GM12878 (cell line): ENCODE measurements around the gene ATF7. TPM values are rescaled to one million over a fixed set of nuclear protein-coding genes. Genes with fewer than 3 reads are reported as not detected.

ENCODE experiments used
- ATAC-seq: fragments of 200-7000 bp; cut with Tn5 transposase; 3 replicates; pipeline ENCODE4 v1.9.1; 2020; ENCODE audit warnings: mild to moderate bottlenecking, moderate library complexity
- BruUV-seq: library from RNA; stranded (reverse); fragments of 400-500 nt; replicated peaks from 2 replicates; lab custom pipeline; 2021; lab: Mats Ljungman, UMichigan
- CTCF ChIA-PET: fragments of 300-600 bp; sonication (Branson Sonifier 250); formaldehyde crosslinking; extraction: SDS; loops from one replicate; lab custom pipeline; 2021; ENCODE audit warnings: inconsistent platforms; lab: Yijun Ruan, JAX
- POLR2A ChIA-PET: fragments of 350-600 bp; formaldehyde crosslinking; extraction: SDS; loops from one replicate; lab custom pipeline; 2021; ENCODE audit warnings: inconsistent platforms; lab: Charles Lee
- RAD21 ChIA-PET: fragments of 300-600 bp; sonication (Branson Sonifier 250); formaldehyde crosslinking; loops from one replicate; lab custom pipeline; 2023; ENCODE audit warnings: antibody characterized with exemption; ENCODE audit not compliant: unreplicated experiment; lab: Charles Lee
- SMC1A ChIA-PET: fragments of 300-600 bp; sonication (Branson Sonifier 250); formaldehyde crosslinking; loops from one replicate; lab custom pipeline; 2023; ENCODE audit not compliant: unreplicated experiment, uncharacterized antibody; lab: Charles Lee
- DNase-seq: peaks from one replicate; pipeline ENCODE4 v3.0.0-alpha.2; 2011; ENCODE audit warnings: low read depth, low spot score
- FAIRE-seq: peaks from 3 replicates; lab custom pipeline; 2011; peaks lifted over from hg19 to GRCh38; lab: Jason Lieb, UNC
- H2AFZ ChIP-seq: 2 replicates; pipeline ENCODE4 v1.6.0; 2011; ENCODE audit warnings: low read depth, low read length, control low read depth; ENCODE audit not compliant: control insufficient read depth
- H3K27ac ChIP-seq: 2 replicates; pipeline ENCODE4 v1.5.1; 2011; ENCODE audit warnings: control low read depth; ENCODE audit not compliant: control insufficient read depth, insufficient read depth
- H3K27me3 ChIP-seq, 2 experiments: replicated peaks in 1 of 2; 2 replicates each; pipeline versions ENCODE4 v1.6.0 to v1.6.1; 2011; ENCODE audit warnings: low read length in 1 of 2; ENCODE audit not compliant: control insufficient read depth in 2 of 2, insufficient read depth in 2 of 2
- H3K36me3 ChIP-seq, 2 experiments: 2 replicates each; pipeline ENCODE4 v1.5.1; 2011; ENCODE audit warnings: low read length in 1 of 2; ENCODE audit not compliant: control insufficient read depth in 2 of 2, insufficient read depth in 2 of 2
- H3K4me1 ChIP-seq: 2 replicates; pipeline ENCODE4 v1.6.1; 2011; ENCODE audit warnings: mild to moderate bottlenecking, low read length, moderate library complexity, mixed read lengths; ENCODE audit not compliant: control insufficient read depth, insufficient read depth
- H3K4me2 ChIP-seq: 2 replicates; pipeline ENCODE4 v1.6.0; 2011; ENCODE audit warnings: control low read depth; ENCODE audit not compliant: control insufficient read depth, insufficient read depth
- H3K4me3 ChIP-seq: fragments of 200-600 bp; sonication (generic); 2 replicates; pipeline ENCODE4 v1.5.1; 2016
- H3K79me2 ChIP-seq: 2 replicates; pipeline ENCODE4 v1.6.0; 2011; ENCODE audit warnings: low read length; ENCODE audit not compliant: control insufficient read depth, insufficient read depth
- H3K9ac ChIP-seq: 2 replicates; pipeline ENCODE4 v1.8.0; 2011; ENCODE audit warnings: low read length, control low read depth, mixed read lengths; ENCODE audit not compliant: control insufficient read depth, insufficient read depth
- H3K9me3 ChIP-seq: replicated peaks from 3 replicates; pipeline ENCODE4 v1.5.1; 2011; ENCODE audit warnings: mild to moderate bottlenecking, low read length; ENCODE audit not compliant: control insufficient read depth, insufficient read depth
- H4K20me1 ChIP-seq: 2 replicates; pipeline ENCODE4 v1.6.0; 2011; ENCODE audit not compliant: control insufficient read depth, insufficient read depth
- BRCA1 ChIP-seq: IDR thresholded peaks from 2 replicates; pipeline ENCODE4 v1.6.1; 2011; ENCODE audit warnings: low read depth, low read length, improper control_type of control experiment
- FOS ChIP-seq: IDR thresholded peaks from 3 replicates; pipeline ENCODE4 v1.6.1; 2011; ENCODE audit warnings: borderline replicate concordance; ENCODE audit not compliant: insufficient read length; ENCODE audit errors: extremely low read depth
- GATAD2B ChIP-seq: fragments of 450-650 bp; conservative IDR thresholded peaks from 2 replicates; pipeline ENCODE4 v1.6.1; 2017; ENCODE audit warnings: low read depth, mild to moderate bottlenecking, moderate library complexity
- HCFC1 ChIP-seq: fragments of 150-350 bp; IDR thresholded peaks from 2 replicates; pipeline ENCODE4 v1.6.1; 2014; ENCODE audit warnings: low read length
- NR2C1 ChIP-seq: fragments of 450-650 bp; IDR thresholded peaks from 2 replicates; pipeline ENCODE4 v1.6.1; 2017; ENCODE audit warnings: antibody characterized with exemption, mild to moderate bottlenecking, moderate library complexity
- STAT3 ChIP-seq: IDR thresholded peaks from 2 replicates; pipeline ENCODE4 v1.6.1; 2011; ENCODE audit warnings: low read depth, low read length, improper control_type of control experiment
- ZNF384 ChIP-seq: IDR thresholded peaks from 2 replicates; pipeline ENCODE4 v1.6.1; 2012; ENCODE audit warnings: low read depth, mild to moderate bottlenecking, low read length, improper control_type of control experiment, borderline replicate concordance
- WGBS: methylation state at CpG from one replicate; pipeline ENCODE4 v1.1.6; 2016; ENCODE audit warnings: low lambda C conversion rate; ENCODE audit not compliant: insufficient replicate concordance, insufficient coverage; ENCODE audit errors: missing lambda C conversion rate; 5-methylcytosine and 5-hydroxymethylcytosine counted together
- in situ Hi-C: fragments of 300-500 bp; cut with MboI; formaldehyde crosslinking; loops from 9 replicates; pipeline ENCODE4 v1.14.3; 2018; ENCODE audit warnings: mixed read lengths
- intact Hi-C: fragments of 100-400 bp; cut with micrococcal nuclease; formaldehyde crosslinking; loops from one replicate; pipeline ENCODE4 v1.14.2; 2022; ENCODE audit not compliant: unreplicated experiment
- polyA plus RNA-seq, 11 experiments: library from polyadenylated mRNA; depleted of rRNA in 4 of 11; unstranded in 6 of 11; stranded (reverse) in 5 of 11; fragments of >200 nt; fragmentation: Nextera tagmentation in 4 of 11; fragmentation: Illumina TruSeq in 1 of 11; extraction: Ambion mirVana in 4 of 11; extraction: Trizol in 1 of 11; gene quantifications; 1 replicate in 1 of 11; 2 replicates in 10 of 11; pipeline versions ENCODE4 v1.2.1 to v1.2.3, GENCODE V29; 2011 to 2016; ENCODE audit warnings: inconsistent platforms in 2 of 11, missing spikeins in 2 of 11, low read depth in 1 of 11
- total RNA-seq, 4 experiments: library from RNA; depleted of rRNA in 3 of 4; stranded (reverse); fragments of >200 nt in 3 of 4; fragmentation: Illumina TruSeq in 1 of 4; extraction: Trizol in 1 of 4; gene quantifications; 2 replicates each; pipeline versions ENCODE4 v1.2.1 to v1.2.3, GENCODE V29; 2013 to 2021
- TF ChIP-seq, protein P1 (sequence below): IDR thresholded peaks from 2 replicates; pipeline ENCODE4 v1.6.1; 2012; ENCODE audit warnings: mild to moderate bottlenecking, low read depth, low read length
- TF ChIP-seq, protein P2 (sequence below): IDR thresholded peaks from 2 replicates; pipeline ENCODE4 v1.6.1; 2011; ENCODE audit warnings: low read depth, mild to moderate bottlenecking, low read length, moderate library complexity, borderline replicate concordance; ENCODE audit errors: extremely low read depth

Gene ATF7
- total and polyA plus RNA-seq, 10 of the 15 experiments (the other 5 are each of a cell fraction or from before 2014, with no cell fraction given), result 9.1 to 30.7 (median 21.8) TPM

DNA sequence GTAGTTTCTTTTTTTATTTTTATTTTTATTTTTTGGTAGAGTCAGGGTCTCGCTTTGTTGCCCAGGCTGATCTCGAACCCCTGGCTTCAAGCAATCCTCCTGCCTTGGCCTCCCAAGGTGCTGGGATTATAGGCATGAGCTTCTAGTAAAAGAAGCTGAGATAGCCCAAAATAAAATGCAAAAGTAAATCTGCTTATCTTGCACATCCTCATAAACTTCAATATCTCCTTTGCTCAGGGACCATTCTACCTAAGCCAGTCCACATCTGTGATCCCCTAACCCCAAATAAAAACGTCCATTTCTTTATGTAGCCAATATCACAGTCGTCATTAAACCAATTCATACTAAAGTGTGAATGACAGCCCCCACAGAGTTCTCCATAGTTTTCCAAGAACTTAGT is 36.3 kb downstream of the ATF7 start:
- no peak overlapping the region for H3K9ac ChIP-seq
- intact Hi-C loops (no loop called here), in situ Hi-C loops (no loop called here)
- H3K79me2 ChIP-seq, result peaks cover 5% of the 10 kb centered on the region
- H2AFZ ChIP-seq, result no peak overlapping the region
- H3K4me2 ChIP-seq, result no peak overlapping the region
- H3K9me3 ChIP-seq, result no peaks in the 10 kb centered on the region
- FAIRE-seq (no peak), DNase-seq (no peak), ATAC-seq (no peak)
- ChIA-PET RAD21 (interaction anchor here (1.6 kb wide), 1 partner anchor 39 kb away, joined by 7 read pairs; no protein-coding TSS in a partner anchor), SMC1A (interaction anchor here (1.2 to 2.8 kb wide), 4 partner anchors 12 to 34 kb away, joined by 4 to 7 read pairs (median 6); no protein-coding TSS in a partner anchor), POLR2A (interaction anchor here (1.0 to 1.1 kb wide), 2 partner anchors 9 to 33 kb away, joined by 3 to 4 read pairs; no protein-coding TSS in a partner anchor), CTCF (interaction anchor here (1.2 to 1.4 kb wide), 2 partner anchors 34 to 86 kb away, joined by 3 to 4 read pairs; partner anchors contain the start of gene ATP5MC2)
- no peak overlapping the region for H3K4me3 ChIP-seq
- TF ChIP-seq BRCA1 (no peak), STAT3 (no peak), NR2C1 (no peak), HCFC1 (no peak), GATAD2B (no peak), FOS (no peak), ZNF384 (no peak)
- TF ChIP-seq, protein P1, sequence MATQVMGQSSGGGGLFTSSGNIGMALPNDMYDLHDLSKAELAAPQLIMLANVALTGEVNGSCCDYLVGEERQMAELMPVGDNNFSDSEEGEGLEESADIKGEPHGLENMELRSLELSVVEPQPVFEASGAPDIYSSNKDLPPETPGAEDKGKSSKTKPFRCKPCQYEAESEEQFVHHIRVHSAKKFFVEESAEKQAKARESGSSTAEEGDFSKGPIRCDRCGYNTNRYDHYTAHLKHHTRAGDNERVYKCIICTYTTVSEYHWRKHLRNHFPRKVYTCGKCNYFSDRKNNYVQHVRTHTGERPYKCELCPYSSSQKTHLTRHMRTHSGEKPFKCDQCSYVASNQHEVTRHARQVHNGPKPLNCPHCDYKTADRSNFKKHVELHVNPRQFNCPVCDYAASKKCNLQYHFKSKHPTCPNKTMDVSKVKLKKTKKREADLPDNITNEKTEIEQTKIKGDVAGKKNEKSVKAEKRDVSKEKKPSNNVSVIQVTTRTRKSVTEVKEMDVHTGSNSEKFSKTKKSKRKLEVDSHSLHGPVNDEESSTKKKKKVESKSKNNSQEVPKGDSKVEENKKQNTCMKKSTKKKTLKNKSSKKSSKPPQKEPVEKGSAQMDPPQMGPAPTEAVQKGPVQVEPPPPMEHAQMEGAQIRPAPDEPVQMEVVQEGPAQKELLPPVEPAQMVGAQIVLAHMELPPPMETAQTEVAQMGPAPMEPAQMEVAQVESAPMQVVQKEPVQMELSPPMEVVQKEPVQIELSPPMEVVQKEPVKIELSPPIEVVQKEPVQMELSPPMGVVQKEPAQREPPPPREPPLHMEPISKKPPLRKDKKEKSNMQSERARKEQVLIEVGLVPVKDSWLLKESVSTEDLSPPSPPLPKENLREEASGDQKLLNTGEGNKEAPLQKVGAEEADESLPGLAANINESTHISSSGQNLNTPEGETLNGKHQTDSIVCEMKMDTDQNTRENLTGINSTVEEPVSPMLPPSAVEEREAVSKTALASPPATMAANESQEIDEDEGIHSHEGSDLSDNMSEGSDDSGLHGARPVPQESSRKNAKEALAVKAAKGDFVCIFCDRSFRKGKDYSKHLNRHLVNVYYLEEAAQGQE, result no peak
- TF ChIP-seq, protein P2, sequence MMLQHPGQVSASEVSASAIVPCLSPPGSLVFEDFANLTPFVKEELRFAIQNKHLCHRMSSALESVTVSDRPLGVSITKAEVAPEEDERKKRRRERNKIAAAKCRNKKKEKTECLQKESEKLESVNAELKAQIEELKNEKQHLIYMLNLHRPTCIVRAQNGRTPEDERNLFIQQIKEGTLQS, result no peak
- H3K36me3 ChIP-seq, result no peaks in the 10 kb centered on the region; a peak in 1 of 4 replicates
- H3K4me1 ChIP-seq, result peaks cover 16% of the 10 kb centered on the region
- WGBS, result 79% methylated on average over 4 of the region's 4 CpGs
- no peaks in the 10 kb centered on the region for H4K20me1 ChIP-seq
- H3K27me3 ChIP-seq, result no peaks in the 10 kb centered on the region
- BruUV-seq, result no TSS peak
- H3K27ac ChIP-seq, result no peak overlapping the region
